ENCODE data around the gene ACE. TPM values are rescaled to one million over a fixed set of nuclear protein-coding genes. Genes with fewer than 3 reads are reported as not detected.

The ACE gene
- polyA plus RNA-seq, 1 experiment: 3.1 TPM

GRCh38 chr17:63519116-63519881 lies 42.4 kb downstream of the ACE start:
- ChIA-PET CTCF (interaction anchor here (1.4 kb wide), 1 partner anchor 94 kb away, joined by 3 read pairs; no protein-coding TSS in a partner anchor), POLR2A (no interaction called here)
- no peak for DNase-seq (ENCODE audit: low read depth)
- no peak overlapping the region for H3K4me3 ChIP-seq (ENCODE audit: low read depth, low read length)
- peaks cover 4% of the 10 kb centered on the region for H3K27me3 ChIP-seq (ENCODE audit: control insufficient read depth, insufficient read depth, low read length)
- no peaks in the 10 kb centered on the region for H3K36me3 ChIP-seq (ENCODE audit: control insufficient read depth, insufficient read depth, low read length)
- no peak for TF ChIP-seq CTCF (IDR thresholded peaks at IDR 0.05; ENCODE audit: insufficient read depth, low read depth, low read length)

- CTCF ChIA-PET: no interaction called here
- POLR2A ChIA-PET: no interaction called here
- Histone ChIP-seq H3K4me3 (ENCODE audit: low read depth, low read length) (no peak overlapping the region), H3K36me3 (ENCODE audit: control insufficient read depth, insufficient read depth, low read length) (no peaks in the 10 kb centered on the region), H3K27me3 (ENCODE audit: control insufficient read depth, insufficient read depth, low read length) (peaks cover 8% of the 10 kb centered on the region)
- no peak for DNase-seq (ENCODE audit: low read depth)
- no peak for TF ChIP-seq CTCF (IDR thresholded peaks at IDR 0.05; ENCODE audit: insufficient read depth, low read depth, low read length)
These were observed 43.4 kb downstream of the ACE start for GRCh38 chr17:63519972-63520882.

GRCh38 chr17:63523253-63523855 lies 46.5 kb downstream of the ACE start, which contains the start of gene KCNH6:
KCNH6 (plus strand) TSS chr17:63523358; CDS start chr17:63523414, 56 bp downstream.
- ChIA-PET CTCF (interaction anchor here (1.0 kb wide), 1 partner anchor 12 kb away, joined by 3 read pairs; no protein-coding TSS in a partner anchor), POLR2A (no interaction called here)
- Histone ChIP-seq H3K4me3 (ENCODE audit: low read depth, low read length) (no peak within 1 kb of the TSS), H3K27me3 (ENCODE audit: control insufficient read depth, insufficient read depth, low read length) (peaks cover 8% of the 10 kb centered on the region), H3K36me3 (ENCODE audit: control insufficient read depth, insufficient read depth, low read length) (no peaks in the 10 kb centered on the region)
- no peak for TF ChIP-seq CTCF (IDR thresholded peaks at IDR 0.05; ENCODE audit: insufficient read depth, low read depth, low read length)
- no peak for DNase-seq (ENCODE audit: low read depth)

GRCh38 chr17:63524051-63524450 lies 47.2 kb downstream of the ACE start:
- CTCF ChIA-PET: no interaction called here
- Histone ChIP-seq H3K4me3 (ENCODE audit: low read depth, low read length) (no peak overlapping the region), H3K36me3 (ENCODE audit: control insufficient read depth, insufficient read depth, low read length) (no peaks in the 10 kb centered on the region), H3K27me3 (ENCODE audit: control insufficient read depth, insufficient read depth, low read length) (peaks cover 8% of the 10 kb centered on the region)
- no peak for TF ChIP-seq CTCF (IDR thresholded peaks at IDR 0.05; ENCODE audit: insufficient read depth, low read depth, low read length)
- POLR2A ChIA-PET: no interaction called here
- DNase-seq (ENCODE audit: low read depth): no peak

All from BJ (cell line).